HepG2 (cell line): ENCODE results near the gene AKAP8. TPM values are rescaled to one million over a fixed set of nuclear protein-coding genes. Genes with fewer than 3 reads are reported as not detected.

Source experiments
- AGO2 ChIP-seq: fragments of 200-400 bp; formaldehyde crosslinking; optimal IDR thresholded peaks from 2 replicates; pipeline ENCODE3; 2017; ENCODE audit warnings: mild to moderate bottlenecking, low read depth, low read length, moderate library complexity
- ARID4A ChIP-seq: sonication (generic); formaldehyde crosslinking; IDR thresholded peaks from 2 replicates; pipeline ENCODE4 v1.5.0; 2020; ENCODE audit warnings: mild to moderate bottlenecking, missing genetic modification reagents, borderline replicate concordance
- ASH2L ChIP-seq: fragments of 300-600, 200-600 bp; sonication (generic); IDR thresholded peaks from 2 replicates; pipeline ENCODE4 v1.7.0; 2017; ENCODE audit warnings: low read depth, mild to moderate bottlenecking, moderate library complexity, mixed read lengths, low read length; ENCODE audit not compliant: insufficient read length
- SIN3A ChIP-seq: IDR thresholded peaks from 2 replicates; pipeline ENCODE4 v1.6.1; 2011; ENCODE audit warnings: low read depth, mild to moderate bottlenecking, control low read depth, low read length, borderline replicate concordance
- SMC3 ChIP-seq: IDR thresholded peaks from 2 replicates; pipeline ENCODE4 v1.6.1; 2011; ENCODE audit warnings: low read length, improper control_type of control experiment
- TBP ChIP-seq: sonication (generic); formaldehyde crosslinking; IDR thresholded peaks from 2 replicates; pipeline ENCODE4 v1.5.0; 2020; ENCODE audit warnings: missing genetic modification reagents
- ZNF30 ChIP-seq: sonication (generic); formaldehyde crosslinking; IDR thresholded peaks from 2 replicates; pipeline ENCODE4 v1.5.0; 2020; ENCODE audit warnings: mild to moderate bottlenecking, missing genetic modification reagents
- ZNF576 ChIP-seq: sonication (generic); formaldehyde crosslinking; IDR thresholded peaks from 2 replicates; pipeline ENCODE4 v1.4.0; 2020; ENCODE audit warnings: mild to moderate bottlenecking, missing genetic modification reagents
- ZNF761 ChIP-seq: sonication (generic); formaldehyde crosslinking; conservative IDR thresholded peaks from 2 replicates; pipeline ENCODE4 v1.4.0; 2020; ENCODE audit warnings: mild to moderate bottlenecking, missing genetic modification reagents
- polyA plus RNA-seq, 8 experiments: library from polyadenylated mRNA; depleted of rRNA in 3 of 8; stranded (reverse) in 7 of 8; unstranded in 1 of 8; fragments of >200 nt; fragmentation: Illumina TruSeq in 4 of 8; extraction: Trizol in 4 of 8; gene quantifications; 2 replicates each; pipeline versions ENCODE4 v1.2.1 to v1.2.3, GENCODE V29; 2011 to 2016; ENCODE audit warnings: low read depth in 4 of 8, missing spikeins in 1 of 8, mixed read lengths in 1 of 8; ENCODE audit not compliant: insufficient read depth in 1 of 8
- total RNA-seq, 5 experiments: library from RNA; depleted of rRNA; stranded (reverse); fragments of >200 nt; fragmentation: Illumina TruSeq; extraction: Trizol; gene quantifications; 2 replicates each; pipeline ENCODE4 v1.2.3, GENCODE V29; 2016; ENCODE audit warnings: low read depth in 1 of 5
- TF ChIP-seq, protein P1 (sequence below): IDR thresholded peaks from 2 replicates; pipeline ENCODE4 v1.6.1; 2018; ENCODE audit warnings: missing genetic modification reagents, mild to moderate bottlenecking, missing compliant biosample characterization
- TF ChIP-seq, protein P2 (sequence below): sonication (generic); formaldehyde crosslinking; IDR thresholded peaks from 2 replicates; pipeline ENCODE4 v1.4.0; 2020; ENCODE audit warnings: missing genetic modification reagents, borderline replicate concordance
- TF ChIP-seq, protein P3 (sequence below): sonication (generic); formaldehyde crosslinking; IDR thresholded peaks from 2 replicates; pipeline ENCODE4 v1.4.0; 2020; ENCODE audit warnings: mild to moderate bottlenecking, missing genetic modification reagents

AKAP8 gene
- total and polyA plus RNA-seq, 2 of the 13 experiments (the other 11 are each of a cell fraction or from before 2014, with no cell fraction given), result 15.9 to 22.1 TPM

- TF ChIP-seq TBP, result no peak
- TF ChIP-seq SIN3A, result no peak; the same call in 1 of the 2 replicates
- TF ChIP-seq SMC3, result no peak
- no peak for TF ChIP-seq ZNF576
- TF ChIP-seq, protein P1, sequence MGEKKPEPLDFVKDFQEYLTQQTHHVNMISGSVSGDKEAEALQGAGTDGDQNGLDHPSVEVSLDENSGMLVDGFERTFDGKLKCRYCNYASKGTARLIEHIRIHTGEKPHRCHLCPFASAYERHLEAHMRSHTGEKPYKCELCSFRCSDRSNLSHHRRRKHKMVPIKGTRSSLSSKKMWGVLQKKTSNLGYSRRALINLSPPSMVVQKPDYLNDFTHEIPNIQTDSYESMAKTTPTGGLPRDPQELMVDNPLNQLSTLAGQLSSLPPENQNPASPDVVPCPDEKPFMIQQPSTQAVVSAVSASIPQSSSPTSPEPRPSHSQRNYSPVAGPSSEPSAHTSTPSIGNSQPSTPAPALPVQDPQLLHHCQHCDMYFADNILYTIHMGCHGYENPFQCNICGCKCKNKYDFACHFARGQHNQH (CRISPR knock-in tag), result no peak
- 0 out of 2 replicates have a peak, but pooled peaks have one; percentile 14 for TF ChIP-seq ZNF761 (CRISPR knock-in tag)
- no peak; the same call in 1 of the 2 replicates for TF ChIP-seq ARID4A (CRISPR knock-in tag)
- no peak for TF ChIP-seq ZNF30 (CRISPR knock-in tag)
- TF ChIP-seq, protein P2, sequence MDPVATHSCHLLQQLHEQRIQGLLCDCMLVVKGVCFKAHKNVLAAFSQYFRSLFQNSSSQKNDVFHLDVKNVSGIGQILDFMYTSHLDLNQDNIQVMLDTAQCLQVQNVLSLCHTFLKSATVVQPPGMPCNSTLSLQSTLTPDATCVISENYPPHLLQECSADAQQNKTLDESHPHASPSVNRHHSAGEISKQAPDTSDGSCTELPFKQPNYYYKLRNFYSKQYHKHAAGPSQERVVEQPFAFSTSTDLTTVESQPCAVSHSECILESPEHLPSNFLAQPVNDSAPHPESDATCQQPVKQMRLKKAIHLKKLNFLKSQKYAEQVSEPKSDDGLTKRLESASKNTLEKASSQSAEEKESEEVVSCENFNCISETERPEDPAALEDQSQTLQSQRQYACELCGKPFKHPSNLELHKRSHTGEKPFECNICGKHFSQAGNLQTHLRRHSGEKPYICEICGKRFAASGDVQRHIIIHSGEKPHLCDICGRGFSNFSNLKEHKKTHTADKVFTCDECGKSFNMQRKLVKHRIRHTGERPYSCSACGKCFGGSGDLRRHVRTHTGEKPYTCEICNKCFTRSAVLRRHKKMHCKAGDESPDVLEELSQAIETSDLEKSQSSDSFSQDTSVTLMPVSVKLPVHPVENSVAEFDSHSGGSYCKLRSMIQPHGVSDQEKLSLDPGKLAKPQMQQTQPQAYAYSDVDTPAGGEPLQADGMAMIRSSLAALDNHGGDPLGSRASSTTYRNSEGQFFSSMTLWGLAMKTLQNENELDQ (CRISPR knock-in tag), result no peak
- TF ChIP-seq, protein P3, sequence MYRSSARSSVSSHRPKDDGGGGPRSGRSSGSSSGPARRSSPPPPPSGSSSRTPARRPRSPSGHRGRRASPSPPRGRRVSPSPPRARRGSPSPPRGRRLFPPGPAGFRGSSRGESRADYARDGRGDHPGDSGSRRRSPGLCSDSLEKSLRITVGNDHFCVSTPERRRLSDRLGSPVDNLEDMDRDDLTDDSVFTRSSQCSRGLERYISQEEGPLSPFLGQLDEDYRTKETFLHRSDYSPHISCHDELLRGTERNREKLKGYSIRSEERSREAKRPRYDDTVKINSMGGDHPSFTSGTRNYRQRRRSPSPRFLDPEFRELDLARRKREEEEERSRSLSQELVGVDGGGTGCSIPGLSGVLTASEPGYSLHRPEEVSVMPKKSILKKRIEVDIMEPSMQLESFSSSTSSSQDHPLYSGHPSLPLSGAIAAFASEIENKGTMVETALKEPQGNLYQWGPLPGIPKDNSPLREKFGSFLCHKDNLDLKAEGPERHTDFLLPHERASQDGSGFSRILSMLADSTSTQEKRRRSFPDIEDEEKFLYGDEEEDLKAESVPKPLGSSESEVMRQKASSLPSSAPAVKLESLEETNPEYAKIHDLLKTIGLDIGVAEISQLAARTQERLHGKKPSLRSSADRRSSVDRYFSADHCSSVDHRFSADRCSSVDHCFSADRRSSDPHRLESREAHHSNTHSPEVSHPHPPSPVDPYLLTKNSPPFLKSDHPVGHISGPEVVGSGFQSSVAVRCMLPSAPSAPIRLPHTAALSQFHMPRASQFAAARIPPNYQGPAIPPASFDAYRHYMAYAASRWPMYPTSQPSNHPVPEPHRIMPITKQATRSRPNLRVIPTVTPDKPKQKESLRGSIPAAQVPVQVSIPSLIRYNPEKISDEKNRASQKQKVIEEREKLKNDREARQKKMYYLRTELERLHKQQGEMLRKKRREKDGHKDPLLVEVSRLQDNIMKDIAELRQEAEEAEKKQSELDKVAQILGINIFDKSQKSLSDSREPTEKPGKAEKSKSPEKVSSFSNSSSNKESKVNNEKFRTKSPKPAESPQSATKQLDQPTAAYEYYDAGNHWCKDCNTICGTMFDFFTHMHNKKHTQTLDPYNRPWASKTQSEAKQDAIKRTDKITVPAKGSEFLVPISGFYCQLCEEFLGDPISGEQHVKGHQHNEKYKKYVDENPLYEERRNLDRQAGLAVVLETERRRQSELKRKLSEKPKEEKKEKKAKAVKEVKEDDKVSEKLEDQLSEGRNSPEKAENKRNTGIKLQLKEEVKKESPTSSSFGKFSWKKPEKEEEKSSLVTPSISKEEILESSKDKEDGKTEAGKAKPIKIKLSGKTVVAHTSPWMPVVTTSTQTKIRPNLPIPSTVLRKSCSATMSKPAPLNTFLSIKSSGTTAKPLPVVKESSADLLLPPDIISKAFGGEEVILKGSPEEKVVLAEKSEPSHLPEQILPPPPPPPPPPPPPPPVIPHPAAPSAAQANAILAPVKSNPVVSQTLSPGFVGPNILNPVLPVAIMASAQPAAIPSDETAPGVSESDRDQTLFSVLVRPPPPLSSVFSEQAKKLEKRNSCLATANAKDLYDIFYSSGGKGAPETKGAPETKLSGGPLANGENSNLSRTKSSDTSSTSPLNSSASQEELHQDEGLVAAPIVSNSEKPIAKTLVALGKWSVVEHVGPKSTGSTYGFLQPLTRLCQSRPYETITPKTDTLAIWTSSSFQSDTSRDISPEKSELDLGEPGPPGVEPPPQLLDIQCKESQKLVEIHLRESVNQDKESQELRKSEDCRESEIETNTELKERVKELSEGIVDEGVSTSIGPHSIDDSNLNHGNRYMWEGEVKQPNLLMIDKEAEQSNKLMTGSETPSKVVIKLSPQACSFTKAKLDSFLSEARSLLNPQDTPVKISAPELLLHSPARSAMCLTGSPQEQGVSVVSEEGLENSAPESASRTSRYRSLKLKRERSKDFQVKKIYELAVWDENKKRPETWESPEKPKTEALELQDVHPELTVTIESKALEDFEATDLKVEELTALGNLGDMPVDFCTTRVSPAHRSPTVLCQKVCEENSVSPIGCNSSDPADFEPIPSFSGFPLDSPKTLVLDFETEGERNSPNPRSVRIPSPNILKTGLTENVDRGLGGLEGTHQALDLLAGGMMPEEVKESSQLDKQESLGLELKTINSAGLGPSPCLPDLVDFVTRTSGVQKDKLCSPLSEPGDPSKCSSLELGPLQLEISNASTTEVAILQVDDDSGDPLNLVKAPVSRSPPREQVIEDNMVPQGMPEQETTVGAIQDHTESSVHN (CRISPR knock-in tag), result no peak
- peak; percentile 15 for TF ChIP-seq ASH2L
- no peak for TF ChIP-seq AGO2
These were observed 979 bp downstream of the AKAP8 start (continued) for GRCh38 chr19:15378534-15379082.
